ENCODE results near the gene CRYGN.

The CRYGN gene

DNA sequence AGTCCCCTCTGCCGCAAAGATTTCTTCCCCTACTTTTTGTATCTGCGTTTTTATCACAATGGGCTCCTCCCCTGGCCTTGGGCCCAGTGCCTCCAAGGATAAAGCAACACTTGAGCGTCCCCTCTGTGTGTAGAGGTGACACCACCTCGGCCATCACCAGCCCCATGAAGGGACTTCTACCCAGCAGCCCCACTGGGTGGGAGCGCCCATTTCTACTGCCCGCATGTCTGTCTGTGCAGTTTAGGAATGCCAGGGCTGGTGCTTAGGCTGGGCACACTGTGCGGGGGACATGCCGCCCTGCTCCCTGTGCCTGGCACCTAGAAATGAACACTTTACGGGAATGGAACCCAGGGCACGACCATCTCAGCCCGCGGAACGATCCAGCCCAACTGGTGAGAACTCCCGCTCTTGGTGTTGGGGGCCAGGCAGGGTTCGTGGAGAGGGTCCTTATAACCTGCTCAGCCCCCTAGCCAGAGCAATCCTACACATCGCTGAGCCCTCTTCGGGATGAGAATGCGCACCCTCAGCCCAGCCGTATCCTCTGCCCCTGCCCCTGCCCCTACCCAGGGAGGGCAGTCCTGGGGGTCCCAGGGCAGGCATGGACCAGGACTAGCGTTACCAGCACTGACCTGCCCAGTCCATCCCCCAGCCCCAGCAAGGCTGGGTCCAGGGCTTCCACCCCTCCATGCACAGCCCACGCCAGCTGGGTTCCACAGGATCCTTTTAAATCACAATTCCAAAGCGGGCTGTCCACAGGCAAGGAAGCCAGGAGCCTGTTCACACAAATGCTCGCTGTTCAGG, 12.8 kb downstream of the CRYGN start:
- no peak for DNase-seq (ENCODE audit: low read depth in 2 of 2)

DNA sequence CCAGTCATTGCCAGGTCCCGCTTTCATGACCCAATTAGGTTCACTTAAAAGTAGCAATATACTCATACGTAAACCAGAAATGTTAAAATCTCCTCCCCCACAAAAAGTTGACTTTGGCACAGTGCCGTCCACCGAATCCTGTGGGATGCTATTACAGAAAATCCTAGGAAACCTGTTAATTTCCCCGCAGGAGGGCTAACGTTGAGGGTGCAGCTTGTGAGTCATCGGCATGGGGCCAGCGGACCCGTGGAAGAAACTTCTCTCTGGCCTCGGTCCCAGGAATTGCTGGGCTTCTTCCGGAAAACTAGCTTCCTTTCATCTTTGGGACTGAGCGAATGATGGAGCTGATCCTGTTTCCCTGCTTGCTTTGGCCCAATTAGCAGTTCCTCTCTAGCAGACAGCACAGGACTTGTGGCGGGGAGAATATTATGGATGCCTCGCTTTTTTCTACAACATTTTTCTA, 13.5 kb downstream of the CRYGN start:
- DNase-seq (ENCODE audit: low read depth in 2 of 2): no peak

DNA sequence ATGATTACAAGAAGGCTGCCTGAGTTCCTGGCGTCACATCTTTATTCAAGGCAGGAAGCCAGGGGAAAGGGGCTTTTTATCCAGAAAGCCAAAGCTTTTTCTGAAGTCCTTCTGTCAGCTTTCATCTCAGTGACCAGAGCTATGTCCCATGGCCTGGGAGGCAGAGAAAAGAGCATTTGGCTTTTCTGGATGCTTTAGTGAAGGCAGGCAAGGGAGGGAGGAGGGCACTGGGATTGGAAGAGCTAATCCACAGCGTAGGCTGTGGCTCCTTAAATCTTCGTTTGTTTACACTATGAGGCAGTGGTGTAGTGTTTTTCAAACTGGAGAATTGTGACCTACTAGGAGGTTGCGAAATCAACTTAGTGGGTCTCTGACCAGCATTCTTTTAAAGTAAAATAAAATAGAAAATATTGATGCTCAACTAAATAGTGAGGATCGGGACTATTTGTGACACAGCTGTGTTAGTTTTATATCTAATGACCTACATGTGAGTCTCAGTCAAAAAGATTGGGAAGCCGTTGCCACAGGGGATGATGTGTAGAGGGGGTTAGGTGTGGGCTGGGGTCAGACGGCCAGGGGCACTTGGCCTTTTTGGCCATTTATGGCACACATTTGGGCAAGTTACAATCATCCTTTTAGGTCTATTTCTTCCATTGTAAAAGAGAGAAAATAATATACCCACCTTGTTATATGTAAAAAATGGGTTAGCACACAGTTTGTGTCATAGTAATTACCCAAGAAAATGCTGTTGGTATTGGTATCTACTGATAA, 14.1 kb downstream of the CRYGN start:
- no peak for DNase-seq (ENCODE audit: low read depth in 2 of 2)

DNA sequence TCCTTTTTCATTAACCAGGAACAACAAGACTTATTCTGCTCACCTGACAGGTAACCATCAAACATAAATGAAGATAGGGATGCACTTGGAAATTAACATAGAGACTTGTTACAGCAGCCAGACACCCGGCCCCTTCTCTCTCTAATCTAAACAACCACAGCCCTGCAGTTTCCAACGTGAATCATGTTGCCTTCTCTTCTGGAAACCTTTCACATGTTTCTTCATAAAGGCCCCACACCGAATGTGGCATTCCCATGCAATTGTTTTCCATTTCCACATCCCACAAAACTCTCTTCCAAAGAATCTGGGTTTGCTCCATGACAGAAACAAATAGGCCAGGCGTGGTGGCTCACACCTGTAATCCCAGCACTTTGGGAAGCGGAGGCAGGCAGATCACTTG, 15.1 kb downstream of the CRYGN start:
- no peak for DNase-seq (ENCODE audit: low read depth in 2 of 2)

DNA sequence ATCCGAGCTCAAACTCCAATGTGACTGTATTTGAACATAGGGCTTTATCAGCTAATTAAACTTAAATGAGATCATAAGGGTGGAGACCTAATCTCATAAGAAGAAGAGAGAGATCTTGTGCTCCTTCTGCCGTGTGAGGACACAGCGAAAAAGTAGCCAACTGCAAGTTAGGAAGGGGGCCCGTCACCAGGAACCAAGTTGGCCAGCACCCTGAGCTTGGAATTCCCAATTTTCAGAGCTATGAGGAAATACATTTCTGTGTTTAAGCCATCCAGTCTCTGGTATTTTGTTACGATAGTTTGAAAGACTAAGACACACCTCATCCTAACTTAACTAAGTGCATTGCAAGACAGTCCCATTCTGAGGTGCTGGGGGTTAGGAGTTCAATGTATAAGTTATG, 16.0 kb downstream of the CRYGN start:
- DNase-seq (ENCODE audit: low read depth in 2 of 2): no peak

- no peak for DNase-seq (ENCODE audit: low read depth in 2 of 2)
These were observed 16.7 kb downstream of the CRYGN start for GRCh38 chr7:151423226-151423625.

- DNase-seq (ENCODE audit: low read depth in 2 of 2): no peak
These were observed 17.7 kb downstream of the CRYGN start for GRCh38 chr7:151422212-151422611.

- DNase-seq (ENCODE audit: low read depth in 2 of 2): no peak
These were observed 19.8 kb downstream of the CRYGN start for GRCh38 chr7:151420144-151420543.

- no peak for DNase-seq (ENCODE audit: low read depth in 2 of 2)
These were observed 23.0 kb downstream of the CRYGN start for GRCh38 chr7:151416941-151417315.

- no peak for DNase-seq (ENCODE audit: low read depth in 2 of 2)
These were observed 23.6 kb downstream of the CRYGN start for GRCh38 chr7:151416112-151416940.

GRCh38 chr7:151415375-151416105, 24.4 kb downstream of the CRYGN start:
- DNase-seq (ENCODE audit: low read depth in 2 of 2): no peak

DNA sequence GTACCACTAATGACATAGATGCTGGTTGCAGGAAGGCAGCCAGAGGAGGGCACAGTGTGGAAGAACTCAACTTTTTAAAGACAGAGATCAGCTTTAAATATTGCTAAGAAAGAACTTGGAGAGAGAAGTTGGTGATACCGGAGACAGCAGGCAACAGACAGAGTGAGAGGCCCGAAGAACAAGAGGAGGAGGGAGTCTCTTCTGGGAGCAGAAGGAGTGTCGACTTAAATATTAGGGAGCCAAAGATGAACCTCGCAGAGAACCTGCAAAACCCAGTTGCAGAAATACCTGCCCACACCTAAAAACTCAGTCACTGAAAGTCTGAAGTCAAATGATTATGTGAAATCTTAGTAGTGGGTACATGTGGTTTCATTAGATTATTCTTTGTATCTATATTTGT, 26.7 kb downstream of the CRYGN start:
- DNase-seq (ENCODE audit: low read depth in 2 of 2): no peak

DNA sequence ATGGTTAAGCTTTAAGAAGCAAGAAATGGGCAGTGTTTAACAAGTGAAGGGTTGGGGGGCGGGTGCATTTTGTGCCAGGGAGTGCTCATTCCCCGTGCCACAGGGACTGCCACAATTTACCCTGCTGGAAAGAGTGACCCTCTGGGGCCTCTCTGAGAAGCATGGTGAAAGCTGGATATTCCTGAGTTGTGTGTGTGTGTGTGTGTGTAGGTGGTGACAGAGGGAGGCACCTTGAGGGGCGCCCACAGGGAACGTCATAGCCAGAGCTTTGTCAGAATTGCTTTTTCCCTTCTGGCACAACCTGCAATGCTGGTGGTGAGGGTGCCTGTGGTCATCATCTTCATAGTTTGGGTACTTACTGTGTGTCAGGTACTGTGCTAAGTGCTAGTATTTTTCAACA, 27.6 kb downstream of the CRYGN start:
- no peak for DNase-seq (ENCODE audit: low read depth in 2 of 2)

DNA sequence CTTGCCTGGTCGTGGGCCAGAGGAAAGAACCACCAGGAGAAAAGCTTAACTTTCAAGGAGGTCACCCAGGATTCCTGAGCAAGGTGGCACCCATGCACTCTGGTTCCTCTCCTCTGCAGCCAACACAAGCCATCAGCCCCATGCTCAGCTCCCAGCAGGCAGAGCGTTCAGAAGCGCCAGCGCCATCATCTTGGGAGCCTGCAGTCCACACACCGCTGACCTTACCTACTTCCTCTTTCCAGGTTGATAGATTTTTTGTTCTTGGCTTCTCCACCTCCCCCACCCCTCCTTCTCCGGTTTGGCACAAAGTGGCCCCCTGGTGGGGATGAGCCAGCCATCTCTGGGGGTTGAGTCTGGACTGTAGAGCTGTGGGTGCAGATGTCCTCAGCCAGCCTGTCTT, 28.4 kb downstream of the CRYGN start:
- DNase-seq (ENCODE audit: low read depth in 2 of 2): no peak

- DNase-seq (ENCODE audit: low read depth in 2 of 2): no peak
These were observed 29.2 kb downstream of the CRYGN start for GRCh38 chr7:151410405-151411390.

DNA sequence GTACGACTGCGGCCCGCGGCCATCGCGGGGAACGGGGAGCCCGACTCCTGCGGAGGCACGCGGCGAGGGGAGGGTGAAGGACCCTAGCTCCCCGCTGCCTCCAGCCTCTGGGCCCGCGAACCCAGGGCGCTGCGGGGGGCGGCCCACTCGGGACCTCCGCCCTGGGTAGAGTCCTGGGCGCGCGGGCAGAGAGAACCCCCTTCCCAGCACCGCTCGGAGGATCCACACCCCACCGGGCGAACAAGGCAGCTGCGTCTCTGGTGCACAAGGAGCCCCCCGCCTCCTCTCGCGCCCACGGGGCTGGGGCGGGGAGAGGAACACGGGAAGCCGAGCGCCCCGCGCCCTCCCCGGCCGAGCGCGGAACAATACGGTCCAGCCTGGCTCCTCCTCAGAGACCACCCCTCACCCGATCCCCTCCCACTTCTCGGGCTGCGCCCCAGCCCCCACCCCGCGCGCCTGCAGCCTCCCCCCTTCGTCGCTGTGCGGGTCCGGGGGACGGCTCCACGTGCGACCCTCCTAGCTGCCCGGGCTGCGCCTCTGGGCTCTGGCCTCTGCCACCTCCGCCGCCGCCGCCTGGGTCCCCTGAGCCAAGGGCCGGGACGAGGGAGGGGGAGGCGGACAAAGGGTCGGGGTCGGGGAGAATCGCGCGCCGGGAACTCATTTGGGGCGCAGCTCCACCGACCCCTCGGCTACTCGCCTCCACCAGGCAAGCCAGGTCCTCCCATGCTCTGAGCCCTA, 30.1 kb downstream of the CRYGN start, which contains the start of gene WDR86:
TSS of gene WDR86 (minus strand) at position 372 of the 738 bp plus-strand sequence. CDS start 449 bp downstream, outside the sequence.
- DNase-seq (ENCODE audit: low read depth in 2 of 2): no peak

DNA sequence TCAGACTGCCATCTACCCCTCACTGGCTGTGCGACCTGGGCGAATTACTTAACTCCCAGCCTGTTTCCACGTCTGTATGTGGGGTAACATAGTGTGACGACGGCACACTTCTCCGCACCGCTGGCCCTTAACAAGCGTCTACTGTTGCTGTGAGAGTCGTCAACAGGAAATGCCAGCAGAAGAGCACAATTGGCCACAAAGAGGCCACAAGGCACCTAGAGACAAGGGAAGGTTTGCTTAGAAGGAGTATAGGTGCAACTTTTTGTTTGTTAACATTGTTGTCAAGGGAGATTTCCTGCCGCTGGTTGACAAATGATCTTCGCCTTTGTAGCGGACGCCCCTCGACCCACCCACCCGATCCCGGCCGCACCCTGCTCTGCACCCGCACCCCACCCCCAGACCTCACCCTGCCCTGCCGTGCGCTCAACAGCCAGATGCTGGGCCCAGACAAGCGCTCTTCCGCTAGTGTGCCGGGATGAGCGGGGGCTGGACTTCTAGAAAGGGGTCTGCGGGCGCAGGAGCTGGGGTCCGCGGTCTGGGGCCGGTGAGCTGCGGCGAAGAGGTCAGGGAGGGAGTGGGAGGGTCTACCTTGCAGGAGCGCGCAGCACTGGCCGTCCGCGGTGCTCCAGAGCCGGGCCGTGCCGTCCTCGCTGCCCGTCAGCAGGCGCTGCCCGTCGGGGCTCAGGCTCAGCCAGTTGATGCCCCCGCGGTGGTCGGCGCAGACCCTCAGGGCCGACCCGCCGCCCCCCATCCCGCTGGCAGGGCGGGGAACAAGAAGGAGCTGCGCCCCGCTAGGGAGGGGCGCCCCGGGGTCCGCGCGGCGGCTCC, 30.9 kb downstream of the CRYGN start:
- no peak for DNase-seq (ENCODE audit: low read depth in 2 of 2)

DNA sequence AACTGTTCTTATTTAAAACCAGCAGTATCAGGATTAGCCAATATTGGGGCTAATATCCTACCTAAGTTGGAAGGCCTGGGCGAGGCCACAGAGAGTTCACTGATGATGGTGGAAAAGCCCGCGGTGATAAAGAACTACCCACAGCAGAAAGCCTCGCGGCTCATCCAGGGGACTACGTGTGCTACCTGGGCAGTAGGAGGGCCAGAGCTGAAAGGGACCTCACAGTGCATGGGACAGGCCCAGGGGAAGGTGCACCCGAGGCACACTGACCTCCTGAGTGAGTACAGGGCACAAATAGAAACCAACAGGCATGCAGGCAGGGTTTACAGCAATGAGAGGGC, 31.5 kb downstream of the CRYGN start:
- DNase-seq (ENCODE audit: low read depth in 2 of 2): no peak
